ENCODE data around the gene KCNJ14.

Gene KCNJ14

DNA sequence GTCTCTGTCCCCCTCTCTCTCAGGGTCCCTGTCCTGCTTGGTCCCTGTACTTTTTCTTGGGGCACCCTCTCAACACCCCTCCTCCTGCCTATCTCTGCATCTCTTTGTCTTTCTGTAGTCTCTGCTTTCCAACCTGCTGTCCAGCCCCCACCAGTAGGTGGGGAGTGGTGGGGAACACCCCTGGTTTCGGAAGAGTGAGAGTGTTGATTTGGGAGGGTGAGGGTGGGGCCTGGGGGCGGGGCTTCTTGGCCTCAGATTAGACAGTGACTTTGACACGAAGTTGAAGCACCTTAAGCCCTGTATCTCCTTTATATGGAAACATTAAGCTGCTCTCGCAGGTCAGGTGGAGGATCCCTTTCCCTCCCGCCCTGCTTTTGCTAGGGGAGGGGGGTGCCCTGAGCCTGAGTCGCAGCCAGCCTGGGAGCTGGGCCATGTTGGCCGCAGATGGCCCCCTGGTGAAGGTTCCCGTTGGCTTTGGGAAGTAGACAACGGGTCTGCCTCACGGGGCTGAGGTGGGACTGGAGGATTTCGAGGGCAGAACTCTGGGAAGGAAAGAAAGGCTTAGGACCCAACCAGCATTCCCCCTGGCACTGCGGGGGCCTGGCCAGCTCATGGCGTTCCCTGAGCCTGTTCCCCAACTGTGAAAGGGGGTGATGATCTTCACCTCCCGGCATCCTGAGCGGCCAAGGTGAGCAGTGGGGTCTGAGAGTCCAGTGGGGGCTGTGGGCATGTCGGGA is at the start of gene KCNJ14:
Gene KCNJ14 (plus strand): TSS at position 404 of the 737 bp plus-strand sequence. CDS start 6,151 bp downstream, outside the sequence.
- no peak for DNase-seq

DNA sequence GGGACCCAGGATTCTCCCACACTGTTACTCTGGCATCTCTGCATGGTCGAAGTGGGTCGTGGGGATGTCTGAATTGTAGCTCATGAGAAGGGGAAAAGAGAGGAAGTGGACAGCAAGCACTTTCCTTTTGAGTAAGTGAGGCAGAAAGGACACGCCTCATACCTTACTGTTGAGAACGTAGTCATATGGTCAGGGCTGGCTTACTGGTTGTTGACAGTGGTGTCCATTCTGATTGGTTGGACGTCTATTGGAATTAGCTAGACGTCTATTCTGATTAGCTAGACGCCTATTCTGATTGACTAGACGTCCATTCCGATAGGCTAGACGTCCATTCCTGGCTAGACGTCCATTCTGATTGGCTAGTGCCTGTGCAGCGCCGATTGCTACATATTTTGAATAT is 49.5 kb upstream of the KCNJ14 start:
- no peak for DNase-seq

GRCh38 chr19:48413879-48414587 is 41.3 kb upstream of the KCNJ14 start:
- no peak for DNase-seq

GRCh38 chr19:48415395-48415794 is 40.0 kb upstream of the KCNJ14 start:
- no peak for DNase-seq

- DNase-seq, result no peak
Measured at GRCh38 chr19:48415806-48416221, 39.6 kb upstream of the KCNJ14 start.

- DNase-seq, result no peak
Measured at GRCh38 chr19:48417421-48417820, 38.0 kb upstream of the KCNJ14 start.

DNA sequence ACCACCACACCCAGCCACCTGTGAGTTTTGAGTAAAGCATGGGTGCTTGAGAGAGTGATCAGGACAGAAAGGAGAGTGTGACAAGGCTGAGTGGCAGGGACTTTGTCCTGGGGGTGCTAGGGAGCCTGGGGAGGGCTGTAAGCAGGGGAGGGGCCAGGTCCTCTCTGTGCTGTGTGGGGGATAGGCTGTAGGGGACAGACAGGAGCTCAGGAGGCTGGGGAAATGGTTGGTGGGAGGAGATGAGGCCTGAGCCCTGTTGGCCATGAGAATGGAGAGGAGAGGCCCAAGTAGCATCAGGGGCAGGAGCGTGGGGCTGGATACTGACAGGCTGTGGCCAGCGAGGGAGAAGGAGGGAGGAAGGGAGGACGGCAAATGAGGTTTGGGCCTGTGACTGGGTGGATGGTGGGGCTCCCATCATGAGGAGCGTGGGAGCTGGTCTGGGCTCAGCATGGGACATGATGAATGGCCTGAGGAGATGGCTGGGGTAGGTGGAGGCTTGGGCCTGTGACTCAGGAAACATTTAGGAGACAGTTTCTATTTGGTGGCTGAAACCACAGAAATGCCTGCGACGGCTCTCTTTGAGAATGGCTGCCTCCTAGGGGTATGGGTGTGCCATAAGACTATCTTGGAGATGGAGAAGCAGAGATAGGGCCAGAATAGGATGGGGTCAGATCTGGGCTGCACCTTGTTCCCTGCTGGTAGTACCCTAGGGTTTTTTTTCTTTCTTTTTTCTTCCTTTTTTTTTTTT is 36.9 kb upstream of the KCNJ14 start:
- DNase-seq, result no peak

DNA sequence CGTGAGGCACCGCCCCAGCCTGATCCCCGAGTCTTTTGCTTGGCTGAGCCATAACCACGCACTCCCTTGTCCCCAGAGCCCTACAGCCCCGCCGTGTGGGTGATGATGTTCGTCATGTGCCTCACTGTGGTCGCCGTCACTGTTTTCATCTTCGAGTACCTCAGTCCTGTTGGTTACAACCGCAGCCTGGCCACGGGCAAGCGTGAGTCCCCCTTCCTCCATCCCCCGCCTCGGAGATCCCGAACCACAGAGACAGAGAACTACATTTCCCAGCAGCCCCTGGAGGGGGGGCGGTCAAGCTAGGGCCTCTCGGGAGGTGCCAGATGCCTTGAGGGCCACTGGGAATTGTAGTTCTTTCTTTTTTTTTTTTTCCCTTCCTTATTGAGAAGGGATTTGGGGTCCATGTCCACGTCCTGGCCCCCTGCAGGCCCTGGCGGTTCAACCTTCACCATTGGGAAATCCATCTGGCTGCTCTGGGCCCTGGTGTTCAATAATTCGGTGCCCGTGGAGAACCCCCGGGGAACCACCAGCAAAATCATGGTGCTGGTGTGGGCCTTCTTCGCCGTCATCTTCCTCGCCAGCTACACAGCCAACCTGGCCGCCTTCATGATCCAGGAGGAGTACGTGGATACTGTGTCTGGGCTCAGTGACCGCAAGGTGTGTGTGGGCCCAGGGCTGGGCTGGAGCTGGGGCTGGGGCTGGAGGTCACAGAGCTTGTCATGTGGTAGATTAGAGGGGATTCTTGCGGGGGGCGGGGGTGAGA is 36.0 kb upstream of the KCNJ14 start:
- no peak for DNase-seq

- DNase-seq, result no peak
Measured at GRCh38 chr19:48421548-48421947, 33.8 kb upstream of the KCNJ14 start.

DNA sequence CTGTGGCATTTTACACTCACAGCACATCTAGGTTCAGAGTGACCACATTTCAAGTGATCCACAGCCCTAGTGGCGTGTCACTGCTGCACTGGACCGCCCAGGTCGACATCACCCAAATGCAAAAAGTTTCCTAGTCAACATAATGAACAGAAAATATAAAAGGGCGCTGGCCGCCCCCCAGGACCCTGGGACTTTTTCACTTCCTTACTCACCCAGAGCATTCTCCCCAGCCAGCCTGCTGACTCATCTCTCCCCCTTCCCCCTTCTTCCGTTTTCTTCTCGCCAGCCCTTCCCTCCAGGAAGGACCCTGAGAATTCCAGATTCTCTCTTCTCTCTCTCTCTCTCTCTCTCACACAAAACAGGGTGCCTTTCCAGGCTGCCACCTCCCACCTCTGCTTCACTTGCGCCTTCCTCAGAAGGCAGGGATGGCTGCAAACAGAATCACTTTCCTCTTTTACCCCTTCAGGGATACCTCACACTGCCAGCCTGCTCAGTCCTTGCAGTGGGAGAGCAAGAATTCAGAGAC is 30.6 kb upstream of the KCNJ14 start:
- no peak for DNase-seq

- no peak for DNase-seq
Measured at GRCh38 chr19:48428670-48429069, 26.7 kb upstream of the KCNJ14 start.

DNA sequence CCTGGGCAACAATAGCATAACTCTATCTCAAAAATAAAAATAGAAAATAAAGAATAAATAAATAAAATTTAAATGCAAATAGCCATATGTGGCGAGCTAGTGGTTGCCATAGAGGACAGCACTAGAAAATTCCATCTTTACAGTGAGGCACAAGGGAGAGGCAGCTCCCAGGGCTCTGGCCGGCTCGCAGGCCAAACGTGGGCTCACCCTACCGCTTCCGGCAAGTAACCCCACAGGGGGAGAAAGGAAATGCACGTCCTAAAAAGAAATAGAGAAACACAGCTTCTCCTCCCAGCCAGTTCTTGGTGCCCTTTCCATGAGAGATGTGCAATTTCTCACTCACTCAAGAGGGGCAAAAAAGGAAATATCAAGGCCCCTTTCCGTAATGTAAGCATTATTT is 22.0 kb upstream of the KCNJ14 start:
- no peak for DNase-seq

DNA sequence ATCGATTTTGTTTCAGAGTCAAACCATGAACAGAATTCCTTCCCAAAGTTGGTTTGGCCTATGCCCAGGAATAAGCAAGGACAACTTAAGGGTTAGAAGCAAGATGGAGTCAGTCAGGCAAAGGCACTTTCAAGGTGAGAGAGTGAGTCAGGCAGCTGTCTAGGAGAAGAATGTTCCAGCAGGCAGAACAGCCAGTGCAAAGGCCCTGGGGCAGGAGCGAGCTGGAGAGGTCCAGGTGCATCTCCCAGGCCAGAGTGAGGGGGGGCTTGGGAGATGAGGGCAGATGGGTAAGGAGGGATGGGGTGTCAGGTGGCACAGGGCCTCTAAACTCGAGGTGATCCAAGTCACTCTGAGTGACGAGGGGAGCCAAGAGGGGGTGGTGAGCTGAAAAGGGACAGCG is 18.8 kb upstream of the KCNJ14 start:
- DNase-seq, result no peak

GRCh38 chr19:48441360-48442050 is 13.9 kb upstream of the KCNJ14 start:
- DNase-seq, result no peak

GRCh38 chr19:48442116-48443035 is 13.0 kb upstream of the KCNJ14 start:
- no peak for DNase-seq

- DNase-seq, result no peak
Measured at GRCh38 chr19:48443256-48443655, 12.1 kb upstream of the KCNJ14 start.

GRCh38 chr19:48443731-48444128 is 11.6 kb upstream of the KCNJ14 start:
- no peak for DNase-seq

DNA sequence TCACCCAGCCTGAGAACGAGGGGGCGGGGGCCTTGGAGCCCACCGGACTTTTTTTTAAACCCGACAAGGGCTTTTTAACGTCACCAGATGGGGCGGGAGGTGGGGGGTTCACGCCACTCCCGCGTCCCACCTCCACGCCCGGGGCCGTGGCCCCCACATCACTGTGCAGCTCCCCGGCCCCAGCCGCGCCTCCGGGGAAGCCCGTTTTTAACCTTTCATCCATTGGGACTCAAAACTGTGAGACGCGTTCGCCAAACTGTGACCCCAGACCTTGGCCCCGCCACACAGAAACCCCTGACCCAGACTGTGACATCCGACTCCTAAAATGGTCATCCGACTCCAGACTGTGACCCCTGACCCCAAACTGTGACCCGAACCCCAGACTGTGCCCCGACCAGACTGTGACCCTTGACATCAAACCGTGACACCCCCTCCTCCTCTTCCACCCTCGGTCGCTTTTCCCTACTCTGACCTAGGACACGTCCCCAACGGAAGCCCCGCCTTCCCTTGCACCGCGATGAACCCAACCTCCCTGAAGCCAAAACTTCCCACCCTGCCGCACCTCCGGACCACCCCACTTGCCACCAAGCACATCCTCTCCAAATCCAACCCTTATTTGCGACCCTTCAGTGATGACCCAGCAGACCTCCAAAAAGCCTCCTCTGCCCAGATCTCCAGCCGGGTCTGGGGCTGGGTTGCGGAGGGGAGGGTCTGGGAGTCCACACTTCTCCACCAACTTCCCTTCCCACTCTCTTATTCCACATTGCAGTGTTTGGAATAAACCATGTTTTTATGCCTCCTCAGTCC is 11.0 kb upstream of the KCNJ14 start:
- no peak for DNase-seq

DNA sequence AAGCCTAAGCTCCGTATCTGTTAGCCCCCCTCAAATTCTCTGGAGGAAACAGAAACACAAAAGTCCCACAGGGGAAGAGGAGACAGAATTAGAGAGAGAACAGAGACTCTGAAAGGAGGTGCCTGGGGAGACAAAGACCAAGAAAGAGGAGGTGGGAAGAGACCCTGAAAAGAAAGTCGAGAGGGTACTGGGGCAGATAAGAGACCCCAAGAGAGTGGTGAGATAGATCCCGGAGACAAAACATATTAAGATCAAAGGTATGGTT is 10.5 kb upstream of the KCNJ14 start:
- DNase-seq, result no peak

DNA sequence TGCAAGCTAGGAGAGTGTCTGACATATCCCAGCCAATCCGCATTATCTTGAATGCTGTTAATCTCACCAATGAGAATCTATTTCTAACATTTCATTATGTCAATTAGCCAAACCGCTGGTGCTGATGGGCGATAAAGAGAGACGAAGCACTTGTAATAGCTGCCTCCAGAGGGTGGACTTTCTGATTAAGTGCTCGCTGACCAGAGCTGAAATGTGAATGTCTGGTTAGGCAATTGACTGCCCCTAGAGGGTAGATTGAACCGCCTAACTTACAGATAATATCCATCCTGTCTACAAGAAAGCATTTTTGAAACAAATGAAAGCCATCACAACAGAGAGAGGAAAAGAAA is 10.1 kb upstream of the KCNJ14 start:
- DNase-seq, result peak; percentile 70

Measured in amniotic stem cell (primary cell).